ENCODE results near the gene CDR2.
"Not testable (repeated sequence)": the region's sequence is repeated elsewhere in the genome, so short reads cannot be mapped to it uniquely, and the experiment has no call there.

CDR2 gene

GRCh38 chr16:22301423-22301822 lies 73.0 kb downstream of the CDR2 start:
- DNase-seq: not testable (repeated sequence)

- no peak for DNase-seq
Measured at GRCh38 chr16:22300427-22301071, 73.9 kb downstream of the CDR2 start.

DNA sequence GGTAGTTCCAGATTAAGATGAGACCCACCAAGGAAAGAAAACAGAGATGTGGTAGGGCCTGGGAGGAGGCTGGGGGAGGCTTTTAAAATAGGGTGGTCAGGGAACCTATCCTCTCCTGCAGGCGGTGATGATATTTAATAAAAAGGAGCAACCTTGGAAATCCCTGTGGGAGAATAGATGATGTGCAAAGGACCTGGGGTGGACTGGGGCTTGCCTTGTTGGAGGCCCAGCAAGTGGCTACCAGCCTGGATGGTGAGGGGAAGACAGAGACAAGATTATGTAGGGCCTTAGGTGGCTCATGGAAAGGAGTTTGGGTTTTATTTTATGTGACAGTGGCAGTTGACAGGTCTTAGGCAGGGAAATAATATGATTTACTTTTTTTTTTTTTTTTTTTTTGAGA lies 75.4 kb downstream of the CDR2 start:
- no peak for DNase-seq

DNA sequence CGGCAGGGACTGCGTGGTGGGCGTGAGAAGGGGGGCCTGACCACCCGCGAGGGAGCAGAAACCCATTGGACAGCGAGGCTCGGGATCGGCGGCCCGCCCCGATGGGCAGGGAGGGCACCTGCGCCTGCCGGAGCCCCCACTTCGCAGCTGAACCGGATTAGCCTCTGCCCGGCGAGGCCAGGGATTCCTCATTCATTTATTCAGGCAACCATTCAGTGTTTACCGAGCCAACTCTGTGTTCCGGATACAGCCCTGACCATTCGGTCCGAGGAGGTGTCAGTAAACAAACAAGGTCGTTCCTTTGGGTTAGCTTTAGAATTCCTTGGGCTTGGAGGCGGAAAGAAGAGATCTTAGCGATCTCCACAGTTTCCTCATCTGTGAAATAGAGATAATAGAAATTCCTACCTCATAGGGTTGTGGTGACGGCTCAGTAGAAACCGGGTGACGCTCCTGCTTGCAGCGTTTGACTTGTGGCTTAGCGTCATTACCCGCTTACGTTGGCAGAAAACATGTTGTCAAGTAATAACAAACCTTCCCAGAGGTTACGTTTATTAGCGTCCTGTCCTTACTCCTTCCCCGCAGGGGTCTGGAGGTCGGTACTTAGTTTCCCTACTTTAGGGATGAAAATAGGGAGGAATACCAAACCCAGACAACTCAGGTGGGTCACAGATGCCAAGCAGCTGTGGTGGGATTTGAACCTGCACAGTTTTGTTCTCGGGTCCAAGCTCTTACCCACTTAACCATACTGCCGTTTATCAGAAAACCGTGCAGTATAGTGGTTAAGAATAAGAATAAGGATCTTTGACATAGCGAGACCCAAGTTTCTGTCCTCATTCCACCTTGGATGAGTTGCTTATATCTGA lies 76.3 kb downstream of the CDR2 start:
- peak; percentile 60 for DNase-seq

GRCh38 chr16:22297114-22297870 lies 77.1 kb downstream of the CDR2 start, which contains the start of gene POLR3E:
POLR3E (plus strand) TSS chr16:22297409; CDS start chr16:22302969, 5,560 bp downstream.
- peak; percentile 100 for DNase-seq

DNA sequence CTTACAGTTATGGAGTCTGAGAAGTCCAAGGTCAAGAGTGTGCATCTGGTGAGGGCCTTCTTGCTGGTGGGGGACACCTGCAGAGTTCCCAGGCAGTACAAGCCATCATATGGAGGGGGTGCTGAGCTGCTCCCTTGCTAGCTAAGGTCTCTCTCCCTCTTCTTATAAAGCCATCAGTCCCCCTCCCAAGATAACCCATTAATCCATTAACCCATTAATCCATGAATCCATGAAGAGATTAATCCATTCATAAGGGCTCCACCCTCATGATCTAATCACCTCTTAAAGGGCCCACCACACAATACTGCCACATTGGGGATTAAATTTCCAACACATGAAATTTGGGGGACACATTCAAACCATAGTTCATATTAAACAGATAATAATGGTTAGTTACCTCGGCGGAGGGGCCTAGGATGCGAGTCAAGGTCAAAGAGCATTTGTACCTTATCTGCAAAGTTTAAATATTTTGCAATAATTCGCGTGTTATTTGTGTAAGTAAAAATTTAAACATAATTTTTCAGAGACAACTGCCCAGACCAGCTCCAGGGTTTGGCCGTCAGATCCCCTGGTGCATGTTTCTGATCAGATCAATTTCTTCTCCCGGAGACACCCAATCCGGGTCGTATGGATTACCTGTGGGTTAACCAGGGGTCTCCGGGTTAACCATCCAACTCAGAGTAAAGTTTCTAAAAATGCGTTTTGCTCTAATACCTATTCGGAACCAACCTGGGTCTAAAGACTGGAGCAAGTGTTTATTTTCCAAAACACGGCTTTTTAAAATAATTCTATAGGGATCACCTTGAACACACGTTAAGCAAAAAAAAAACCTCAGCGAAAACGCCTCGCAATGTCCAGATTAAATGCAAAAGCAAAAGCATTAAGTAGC lies 78.0 kb downstream of the CDR2 start:
- no peak for DNase-seq
